ENCODE results near the gene FARSA. TPM values are rescaled to one million over a fixed set of nuclear protein-coding genes. Genes with fewer than 3 reads are reported as not detected.

FARSA gene
- total and polyA plus RNA-seq, 2 of the 13 experiments (the other 11 are each of a cell fraction or from before 2014, with no cell fraction given) = 25.9 to 72.0 TPM

- TF ChIP-seq NFAT5 (CRISPR knock-in tag; IDR thresholded peaks at IDR 0.05) = 0 out of 2 replicates have a peak, but pooled peaks have one; percentile 79
- 0 out of 2 replicates have a peak, but pooled peaks have one; percentile 13 for TF ChIP-seq CAMTA2 (CRISPR knock-in tag; IDR thresholded peaks at IDR 0.05; ENCODE audit: borderline replicate concordance)
- TF ChIP-seq SP1 (IDR thresholded peaks at IDR 0.05) = no peak
- peak; percentile 99 for TF ChIP-seq SP1 (CRISPR knock-in tag; IDR thresholded peaks at IDR 0.05)
- TF ChIP-seq NFATC3 (CRISPR knock-in tag; IDR thresholded peaks at IDR 0.05) = peak; percentile 29; the same call in 1 of the 2 replicates
- no peak for TF ChIP-seq DPF2 (CRISPR knock-in tag; IDR thresholded peaks at IDR 0.05; ENCODE audit: borderline replicate concordance, low read depth)
- peak; percentile 7; the same call in 1 of the 2 replicates for TF ChIP-seq ZNF281 (CRISPR knock-in tag; IDR thresholded peaks at IDR 0.05; ENCODE audit: borderline replicate concordance)
- TF ChIP-seq NR2F6 (IDR thresholded peaks at IDR 0.05) = no peak
- TF ChIP-seq NR2F6 (CRISPR knock-in tag; IDR thresholded peaks at IDR 0.05) = 0 out of 2 replicates have a peak, but pooled peaks have one; percentile 11
- TF ChIP-seq MATR3 (CRISPR knock-in tag; IDR thresholded peaks at IDR 0.05) = no peak
- no peak for TF ChIP-seq ZNF296 (CRISPR knock-in tag; conservative IDR thresholded peaks at IDR 0.05)
- 0 out of 2 replicates have a peak, but pooled peaks have one; percentile 5 for TF ChIP-seq RARA (CRISPR knock-in tag; IDR thresholded peaks at IDR 0.05)
- peak; percentile 12; the same call in 1 of the 2 replicates for TF ChIP-seq SIX1 (CRISPR knock-in tag; IDR thresholded peaks at IDR 0.05; ENCODE audit: borderline replicate concordance)
- TF ChIP-seq ZNF530 (CRISPR knock-in tag; IDR thresholded peaks at IDR 0.05; ENCODE audit: low read depth) = no peak
- TF ChIP-seq ZFY (CRISPR knock-in tag; IDR thresholded peaks at IDR 0.05) = peak; percentile 86
- peak; percentile 20; the same call in 1 of the 2 replicates for TF ChIP-seq ATF3 (CRISPR knock-in tag; IDR thresholded peaks at IDR 0.05)
- no peak for TF ChIP-seq HNRNPH1 (optimal IDR thresholded peaks at IDR 0.05; ENCODE audit: low read depth, low read length)
- TF ChIP-seq ZNF788 (CRISPR knock-in tag; IDR thresholded peaks at IDR 0.05; ENCODE audit: borderline replicate concordance) = peak; percentile 36; the same call in 1 of the 2 replicates
- no peak for TF ChIP-seq ZBTB1 (CRISPR knock-in tag; IDR thresholded peaks at IDR 0.05; ENCODE audit: borderline replicate concordance)
Observed at GRCh38 chr19:12937927-12938778, 4.6 kb upstream of the FARSA start, which contains the start of gene CALR (continued).

Measured in HepG2 (cell line).